GM12892 (cell line): ENCODE data around the gene POLD3. TPM values are rescaled to one million over a fixed set of nuclear protein-coding genes. Genes with fewer than 3 reads are reported as not detected.
A peak's percentile ranks its signal among the peaks of the same experiment; 100 is the strongest.

ENCODE experiments used
- DNase-seq: peaks from one replicate; pipeline ENCODE4 v3.0.0; 2011; ENCODE audit not compliant: insufficient read length
- FAIRE-seq: peaks from 2 replicates; lab custom pipeline; 2011; peaks lifted over from hg19 to GRCh38; lab: Jason Lieb, UNC
- POLR2A ChIP-seq: IDR thresholded peaks from 2 replicates; pipeline ENCODE4 v1.6.1; 2011; ENCODE audit warnings: low read depth, low read length, control low read depth
- POLR2AphosphoS5 ChIP-seq: IDR thresholded peaks from 2 replicates; pipeline ENCODE4 v1.6.1; 2011; ENCODE audit warnings: low read depth, low read length, control low read depth
- TAF1 ChIP-seq: IDR thresholded peaks from 2 replicates; pipeline ENCODE4 v1.6.1; 2011; ENCODE audit warnings: low read depth, mild to moderate bottlenecking, control low read depth, low read length, borderline replicate concordance
- polyA plus RNA-seq: library from polyadenylated mRNA; unstranded; fragments of >200 nt; gene quantifications from one replicate; pipeline ENCODE4 v1.2.1, GENCODE V29; 2012; ENCODE audit warnings: missing spikeins, inconsistent platforms; ENCODE audit not compliant: missing spikeins

The POLD3 gene
- polyA plus RNA-seq, result 28.4 TPM

DNA sequence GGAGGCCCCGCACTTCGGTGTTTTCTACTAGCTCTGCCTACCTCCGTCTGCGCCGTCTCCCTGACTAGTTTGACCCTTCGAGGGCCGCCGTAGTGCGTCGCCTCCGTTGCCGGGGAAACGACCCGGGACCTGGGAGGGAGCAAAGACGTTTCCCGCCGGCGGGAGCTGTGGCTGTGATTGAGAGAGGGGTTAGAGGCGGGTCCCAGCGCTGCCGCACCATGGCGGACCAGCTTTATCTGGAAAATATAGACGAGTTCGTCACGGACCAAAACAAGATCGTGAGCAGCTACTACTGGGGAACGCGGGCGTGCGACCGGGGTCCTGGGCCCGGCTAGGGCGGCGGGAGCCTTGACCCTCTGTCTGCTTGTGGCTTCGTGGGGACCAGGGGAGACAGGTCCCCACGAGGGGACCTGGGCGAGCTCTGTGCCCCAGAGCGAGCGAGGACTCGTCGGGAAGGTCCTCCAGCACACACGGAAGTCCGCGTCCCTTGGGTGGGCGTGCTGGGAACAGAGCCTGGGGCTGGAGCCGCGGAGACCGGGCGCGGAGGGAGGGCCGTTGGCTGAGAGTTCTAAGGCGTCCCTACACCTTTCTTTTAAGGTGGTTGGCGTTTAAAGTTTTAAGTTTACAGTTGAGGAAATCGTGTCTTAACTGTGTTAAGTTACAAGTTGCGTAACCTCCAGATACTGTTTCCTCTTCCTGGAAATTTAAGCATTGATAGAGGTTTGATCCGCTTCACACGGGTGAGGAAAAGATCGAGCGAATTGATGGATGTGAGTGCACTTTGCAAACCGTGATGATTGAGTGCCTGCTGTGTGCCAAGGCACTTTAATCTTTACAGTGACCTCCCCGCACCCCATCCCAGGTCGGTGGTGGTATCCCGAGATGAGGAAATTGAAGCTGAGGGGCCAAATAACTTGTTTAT, at the start of gene POLD3:
POLD3 (plus strand) TSS at position 142 of the 922 bp plus-strand sequence; CDS start at position 219, 77 bp downstream.
- peak; percentile 63 for DNase-seq
- no peak for TF ChIP-seq TAF1
- peak; percentile 67 for TF ChIP-seq POLR2A
- peak; percentile 97 for FAIRE-seq

- FAIRE-seq (no peak), DNase-seq (no peak)
- TF ChIP-seq TAF1, result no peak
- no peak for TF ChIP-seq POLR2A
- no peak for TF ChIP-seq POLR2AphosphoS5
Measured at GRCh38 chr11:74543991-74544390, 48.4 kb upstream of the POLD3 start.

DNA sequence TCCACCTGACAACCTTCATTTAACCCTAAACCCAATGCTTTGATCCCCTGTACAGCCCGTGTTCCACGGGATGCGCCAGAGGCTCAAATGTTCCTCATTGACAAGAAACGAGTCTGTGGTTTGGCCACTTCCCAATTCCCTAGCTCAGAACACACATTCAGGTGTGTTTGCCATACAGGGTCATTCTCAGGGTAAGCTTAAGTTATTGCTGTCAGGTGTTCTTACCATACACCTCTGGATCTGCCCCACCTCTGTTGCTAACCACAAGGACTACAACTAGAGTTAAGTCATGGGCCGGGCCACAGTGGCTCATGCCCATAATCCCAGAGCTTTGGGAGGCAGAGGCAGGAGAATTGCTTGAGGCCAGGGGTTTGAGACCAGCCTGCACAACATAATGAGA, 45.6 kb upstream of the POLD3 start:
- DNase-seq (no peak), FAIRE-seq (no peak)
- no peak for TF ChIP-seq POLR2AphosphoS5
- no peak for TF ChIP-seq POLR2A
- TF ChIP-seq TAF1, result no peak

DNA sequence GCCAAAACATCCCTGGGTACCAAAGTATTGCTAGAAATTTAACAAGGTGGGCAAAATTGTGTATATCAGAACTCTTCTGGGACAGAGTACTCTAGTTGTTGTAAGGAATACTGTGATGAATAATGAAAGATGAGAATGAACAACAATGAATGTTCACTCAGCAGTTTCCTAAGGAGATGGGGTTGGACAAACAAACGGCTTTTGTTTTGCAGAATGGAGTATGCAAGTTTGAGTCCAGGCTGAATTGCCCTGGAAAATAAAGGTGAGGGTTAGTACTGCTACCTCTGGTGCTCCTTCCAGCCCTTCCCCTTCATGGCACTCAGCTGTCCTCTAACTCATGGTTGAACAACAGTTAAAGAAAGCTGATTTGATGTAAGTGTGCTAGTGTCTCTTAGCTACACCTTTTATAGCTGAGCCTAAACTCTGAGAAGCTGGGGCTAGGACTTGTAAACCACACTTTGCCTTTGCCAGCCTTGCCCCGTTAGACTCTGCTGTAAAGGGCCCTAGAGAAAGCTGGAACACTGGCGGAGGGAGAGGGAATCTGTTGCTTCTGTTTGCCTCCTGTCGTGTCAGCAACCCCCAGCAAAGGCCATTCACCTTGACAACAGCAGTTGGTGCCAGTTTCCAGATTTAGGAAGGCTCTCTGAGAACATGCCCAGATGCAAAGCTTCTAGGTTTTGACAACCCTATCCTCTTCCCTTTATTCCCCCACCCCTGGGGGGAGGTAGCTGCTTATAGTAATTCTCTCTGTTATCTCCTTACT, 41.2 kb upstream of the POLD3 start:
- FAIRE-seq, result no peak
- TF ChIP-seq TAF1, result no peak
- TF ChIP-seq POLR2A, result no peak
- no peak for TF ChIP-seq POLR2AphosphoS5
- DNase-seq, result no peak

GRCh38 chr11:74551754-74552145, 40.6 kb upstream of the POLD3 start:
- FAIRE-seq (no peak), DNase-seq (no peak)
- TF ChIP-seq POLR2A (no peak), POLR2AphosphoS5 (no peak), TAF1 (no peak)

DNA sequence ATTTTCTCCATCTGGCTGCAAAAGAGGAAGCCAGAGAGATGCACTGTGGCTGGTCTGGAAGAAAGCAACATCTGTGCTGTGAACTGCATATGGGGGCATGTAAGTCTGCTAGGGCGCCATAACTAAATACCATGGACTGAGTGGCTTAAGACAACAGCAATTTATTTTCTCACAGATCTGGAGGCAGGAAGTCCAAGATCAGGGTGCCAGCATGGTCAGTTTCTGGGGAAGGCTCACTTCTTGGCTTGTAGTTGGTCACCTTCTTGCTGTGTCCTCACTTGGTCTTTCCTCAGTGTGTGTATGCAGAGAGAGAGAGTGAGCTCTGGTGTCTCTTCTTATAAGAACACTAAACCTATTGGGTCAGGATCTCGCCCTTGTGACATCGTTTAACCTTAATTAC, 34.9 kb upstream of the POLD3 start:
- no peak for DNase-seq
- no peak for FAIRE-seq
- TF ChIP-seq POLR2A (no peak), POLR2AphosphoS5 (no peak), TAF1 (no peak)

- no peak for DNase-seq
- no peak for FAIRE-seq
- TF ChIP-seq POLR2A, result no peak
- no peak for TF ChIP-seq TAF1
- TF ChIP-seq POLR2AphosphoS5, result no peak
Measured at GRCh38 chr11:74559110-74559933, 33.1 kb upstream of the POLD3 start.

- TF ChIP-seq TAF1, result no peak
- DNase-seq (no peak), FAIRE-seq (no peak)
Measured at GRCh38 chr11:74559934-74560309, 32.5 kb upstream of the POLD3 start.

DNA sequence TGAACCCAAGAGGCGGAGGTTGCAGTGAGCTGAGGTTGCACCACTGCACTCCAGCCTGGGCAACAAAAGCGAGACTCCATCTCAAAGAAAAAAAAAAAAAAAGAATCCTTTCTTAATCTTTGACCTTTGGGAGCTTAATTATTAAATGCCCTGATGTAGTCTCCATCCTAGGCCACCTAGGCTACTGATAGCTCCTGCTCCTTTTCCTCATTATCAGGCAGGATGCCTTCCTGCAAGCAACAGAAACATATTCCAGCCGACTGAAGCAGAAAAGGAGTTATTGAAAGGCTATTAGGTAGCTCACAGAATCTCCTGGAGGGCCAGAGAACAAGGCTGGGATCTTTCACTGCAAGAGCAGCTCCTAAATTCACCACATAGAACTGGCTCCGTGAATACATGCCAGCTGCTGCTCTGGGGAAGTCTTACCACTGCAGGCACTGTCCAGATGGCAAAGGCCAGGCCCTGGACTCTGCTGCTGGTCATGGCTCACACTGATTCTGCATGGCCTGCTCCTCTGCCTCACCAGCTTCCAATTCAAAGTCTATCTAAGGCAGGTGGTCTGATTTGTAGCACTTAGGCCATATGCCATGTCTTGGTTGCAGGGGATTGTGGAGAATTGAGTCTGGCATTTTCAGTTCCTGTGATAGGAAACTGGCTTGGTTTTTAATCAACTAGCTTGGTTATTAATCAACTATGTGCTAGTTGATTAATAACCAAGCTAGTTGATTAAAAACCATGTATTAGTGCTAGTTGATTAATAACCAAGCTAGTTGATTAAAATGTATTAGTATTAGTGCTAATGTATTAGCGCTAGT, 26.0 kb upstream of the POLD3 start:
- no peak for DNase-seq
- no peak for FAIRE-seq
- TF ChIP-seq POLR2A, result no peak
- TF ChIP-seq POLR2AphosphoS5, result no peak
- TF ChIP-seq TAF1, result no peak

DNA sequence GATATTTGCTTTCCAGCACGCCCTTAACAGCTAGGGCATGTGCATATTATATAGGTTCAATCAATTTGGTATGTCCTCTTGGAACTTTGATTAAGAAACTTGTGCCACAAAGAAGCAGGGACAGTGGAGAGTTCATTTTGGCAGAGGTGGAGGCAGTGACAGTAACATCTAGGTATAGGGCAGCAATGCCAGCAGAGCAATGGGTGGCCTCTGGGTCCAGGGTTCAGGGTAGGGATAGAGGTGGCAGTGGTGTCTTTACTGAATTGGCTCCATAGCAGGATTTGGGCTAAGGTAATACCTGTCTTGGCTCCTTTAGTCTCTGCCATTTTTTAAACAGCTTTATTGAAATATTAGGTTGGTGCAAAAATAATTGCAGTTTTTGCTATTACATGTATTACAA, 24.4 kb upstream of the POLD3 start:
- no peak for DNase-seq
- TF ChIP-seq POLR2A (no peak), POLR2AphosphoS5 (no peak), TAF1 (no peak)
- no peak for FAIRE-seq
